GM18508 (cell line): ENCODE measurements around the gene ABCC1.

Source experiments
- ATAC-seq: cut with Tn5 transposase; IDR thresholded peaks from one replicate; pipeline ENCODE4 v1.9.1; 2021; ENCODE audit warnings: moderate number of reproducible peaks; ENCODE audit not compliant: insufficient read depth, unreplicated experiment

Gene ABCC1

DNA sequence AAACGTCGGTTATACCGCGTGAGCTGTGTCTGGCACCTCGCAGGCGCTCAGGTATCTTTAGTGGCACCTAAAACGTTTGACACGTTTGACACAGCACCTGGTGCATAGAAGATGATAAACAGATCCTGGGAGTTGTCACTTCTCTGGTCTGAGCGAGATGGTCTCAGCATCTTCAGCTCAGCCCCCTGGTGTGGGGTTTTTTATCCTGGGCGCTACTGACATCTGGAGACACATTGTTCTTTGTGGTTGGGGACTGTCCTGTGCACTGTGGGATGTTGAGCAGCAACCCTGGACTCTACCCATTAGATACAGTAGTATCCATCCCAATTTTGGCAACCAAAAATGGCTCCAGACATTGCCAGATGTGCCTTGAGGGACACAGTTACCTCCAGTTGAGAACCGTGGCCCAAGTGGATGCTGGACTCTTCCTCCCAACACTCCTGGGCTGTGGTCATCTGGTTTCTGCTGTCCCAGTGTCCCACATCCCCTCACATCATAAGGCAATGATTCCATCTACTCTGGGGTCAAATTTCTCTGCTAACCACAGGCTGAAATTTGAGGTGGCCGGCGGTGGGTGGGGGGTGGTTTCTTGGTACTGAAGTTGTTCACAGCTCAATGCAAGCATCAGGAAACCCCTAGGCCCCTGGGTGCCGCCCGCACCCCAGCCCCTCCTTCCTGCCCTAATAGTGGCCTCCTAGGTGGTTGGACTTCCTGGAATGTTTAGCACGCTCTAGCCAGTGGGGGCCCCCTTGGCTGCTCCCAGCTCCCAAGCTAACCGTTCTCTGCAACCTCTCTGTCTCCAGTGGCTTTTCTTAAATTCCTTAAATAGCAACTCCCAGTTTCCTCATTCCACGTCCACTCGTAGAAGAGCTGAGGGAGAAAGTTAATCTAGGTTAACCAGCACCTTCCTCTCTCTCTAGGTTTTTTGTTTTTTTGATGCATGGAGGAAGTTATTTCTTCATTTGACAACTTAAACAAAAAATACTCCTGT lies 124.8 kb downstream of the ABCC1 start:
- ATAC-seq = no peak

DNA sequence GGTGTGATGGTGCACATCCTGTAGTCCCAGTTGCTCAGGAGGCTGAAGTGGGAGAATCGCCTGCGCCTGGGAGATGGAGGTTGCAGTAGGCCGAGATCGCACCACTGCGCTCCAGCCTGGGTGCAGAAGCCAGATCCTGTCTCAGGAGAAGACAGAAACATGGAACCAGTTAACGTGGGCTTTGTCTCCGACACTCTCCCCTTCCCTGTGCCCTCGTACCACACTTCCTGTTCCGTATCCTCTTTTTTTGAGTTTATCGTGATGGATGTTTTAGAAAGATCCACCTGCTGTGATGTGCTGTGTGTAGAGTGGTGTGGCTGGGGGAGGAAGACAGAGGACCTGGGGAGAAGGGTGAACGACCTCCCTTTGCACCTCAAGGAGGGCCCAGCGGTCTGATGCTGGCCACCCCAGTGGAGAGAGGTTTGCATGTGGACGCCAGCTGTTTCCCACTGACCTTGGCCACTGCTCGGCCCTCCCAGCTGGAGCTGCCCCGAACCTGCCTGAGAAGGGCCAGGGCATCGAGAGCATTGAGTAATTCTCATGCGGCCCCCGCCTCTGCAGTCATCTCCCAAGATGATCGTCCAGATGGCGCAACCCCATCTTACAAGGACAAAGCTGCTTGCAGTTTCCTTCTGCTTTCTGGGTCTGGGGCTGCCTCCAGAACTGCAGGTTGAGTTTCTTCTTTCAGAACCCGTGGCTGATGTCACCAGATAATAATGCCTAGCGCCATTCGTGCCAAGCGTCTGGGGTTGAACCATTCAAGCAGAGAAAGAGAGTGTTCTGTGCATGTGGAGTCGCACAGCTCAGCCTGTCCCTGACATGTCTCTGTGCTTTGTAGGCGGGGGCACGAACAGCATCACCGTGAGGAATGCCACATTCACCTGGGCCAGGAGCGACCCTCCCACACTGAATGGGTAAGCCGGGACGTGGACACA lies 126.3 kb downstream of the ABCC1 start:
- ATAC-seq = no peak

DNA sequence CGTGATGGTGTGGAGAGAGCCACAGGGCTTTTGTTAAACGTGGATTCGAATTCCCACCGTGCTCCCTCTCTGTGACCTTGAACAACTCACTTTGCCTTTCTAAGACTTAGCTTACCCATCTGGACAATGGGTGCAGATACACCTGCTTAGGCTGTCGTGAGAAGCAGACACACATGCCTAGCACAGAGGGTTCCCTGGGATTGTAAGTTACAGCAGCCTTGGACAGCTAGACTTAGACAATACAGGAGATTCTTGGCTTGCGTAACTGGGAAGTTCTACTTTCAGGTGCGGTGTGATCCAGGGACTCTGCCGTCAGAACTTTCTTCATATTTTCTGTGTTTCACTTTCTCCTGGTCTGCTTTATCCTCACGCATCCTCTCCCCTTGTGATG lies 127.0 kb downstream of the ABCC1 start:
- no peak for ATAC-seq

DNA sequence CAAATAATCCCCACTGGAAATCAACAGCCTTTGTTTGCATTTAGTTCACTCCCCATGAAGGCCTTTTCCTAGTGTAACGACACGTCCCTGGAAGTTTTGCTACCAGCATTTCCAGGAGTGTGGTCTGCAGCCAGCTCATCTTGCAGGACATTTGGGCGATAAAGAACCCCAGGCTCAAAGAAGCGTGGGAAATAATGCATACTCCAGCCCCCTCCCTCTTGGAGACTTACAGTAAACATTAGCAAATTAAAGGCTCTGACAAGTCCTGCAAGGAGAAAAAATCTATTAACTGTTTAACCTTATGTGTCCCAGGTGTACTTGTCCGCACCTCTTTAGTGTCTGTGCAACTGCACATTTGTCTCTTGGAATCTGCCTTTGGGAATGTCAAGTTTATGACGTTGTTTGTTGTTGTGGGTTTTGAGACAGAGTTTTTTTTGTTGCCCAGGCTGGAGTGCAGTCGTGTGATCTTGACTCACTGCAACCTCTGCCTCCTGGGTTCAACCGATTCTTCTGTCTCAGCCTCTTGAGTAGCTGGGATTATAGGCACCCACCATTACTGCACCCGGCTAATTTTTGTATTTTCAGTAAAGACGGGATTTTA lies 131.1 kb downstream of the ABCC1 start:
- ATAC-seq = no peak

DNA sequence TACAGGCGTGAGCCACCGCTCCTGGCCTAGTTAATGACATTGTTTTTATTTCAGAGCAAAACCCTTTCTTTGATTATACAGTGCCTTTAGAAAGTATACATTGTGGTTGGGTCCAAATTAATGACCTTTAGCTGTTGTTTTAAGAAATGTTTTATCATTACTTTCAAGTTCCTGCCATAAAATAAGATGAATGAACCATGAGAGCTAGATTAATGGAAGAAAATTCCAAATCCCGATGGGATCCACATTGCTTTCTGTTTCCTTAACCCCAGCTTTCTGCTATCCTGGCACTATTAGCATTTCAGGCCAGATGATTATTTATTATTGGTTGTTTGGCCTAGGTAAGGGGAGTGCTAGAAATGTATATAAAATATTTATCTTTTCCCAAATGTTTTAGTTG lies 131.7 kb downstream of the ABCC1 start:
- no peak for ATAC-seq

DNA sequence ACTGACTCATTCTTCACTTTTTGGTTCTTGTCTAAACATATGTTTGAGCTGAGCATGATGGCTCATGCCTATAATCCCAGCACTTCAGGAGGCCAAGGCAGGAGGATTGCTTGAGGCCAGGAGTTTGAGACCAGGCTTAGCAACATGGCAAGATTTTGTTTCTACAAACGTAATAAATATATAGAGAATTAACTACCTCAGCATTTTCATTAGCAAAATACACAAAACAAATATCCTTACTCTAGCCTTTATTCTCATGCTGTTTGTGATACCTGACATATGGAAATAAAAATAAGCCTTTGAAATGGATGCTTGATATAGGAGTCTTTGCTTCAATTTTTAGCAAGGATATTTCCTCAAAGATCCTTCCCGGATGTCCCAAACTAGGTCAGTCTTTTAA lies 132.8 kb downstream of the ABCC1 start:
- ATAC-seq = no peak

DNA sequence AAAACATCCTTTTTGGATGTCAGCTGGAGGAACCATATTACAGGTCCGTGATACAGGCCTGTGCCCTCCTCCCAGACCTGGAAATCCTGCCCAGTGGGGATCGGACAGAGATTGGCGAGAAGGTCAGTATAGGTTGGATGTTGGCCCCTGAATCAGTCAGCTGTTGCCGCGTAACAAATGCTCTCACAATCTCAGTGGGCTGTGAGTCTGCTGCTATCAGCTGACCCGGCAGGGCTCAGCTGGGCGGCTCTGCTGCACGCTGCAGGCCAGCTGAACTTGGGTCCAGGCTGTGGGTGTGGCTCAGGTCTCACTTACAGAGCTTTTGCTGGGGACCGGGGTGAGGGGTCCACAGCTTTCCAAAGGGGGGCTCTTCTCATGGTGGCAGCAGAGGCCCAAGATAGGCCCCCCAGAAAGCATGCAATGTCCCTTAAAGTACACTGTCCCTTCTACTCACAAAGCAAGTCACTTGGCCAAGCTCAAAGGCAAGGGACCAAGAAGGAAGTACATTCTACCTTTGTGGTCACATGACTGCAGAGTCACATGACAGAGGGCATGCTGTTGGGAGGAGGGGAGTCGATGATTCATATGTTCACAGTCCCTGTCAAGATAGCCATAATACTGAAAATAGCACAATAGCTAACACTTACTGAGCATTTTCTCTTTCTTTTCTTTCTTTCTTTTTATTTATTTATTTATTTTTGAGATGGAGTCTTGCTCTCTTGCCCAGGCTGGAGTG lies 134.2 kb downstream of the ABCC1 start:
- no peak for ATAC-seq

DNA sequence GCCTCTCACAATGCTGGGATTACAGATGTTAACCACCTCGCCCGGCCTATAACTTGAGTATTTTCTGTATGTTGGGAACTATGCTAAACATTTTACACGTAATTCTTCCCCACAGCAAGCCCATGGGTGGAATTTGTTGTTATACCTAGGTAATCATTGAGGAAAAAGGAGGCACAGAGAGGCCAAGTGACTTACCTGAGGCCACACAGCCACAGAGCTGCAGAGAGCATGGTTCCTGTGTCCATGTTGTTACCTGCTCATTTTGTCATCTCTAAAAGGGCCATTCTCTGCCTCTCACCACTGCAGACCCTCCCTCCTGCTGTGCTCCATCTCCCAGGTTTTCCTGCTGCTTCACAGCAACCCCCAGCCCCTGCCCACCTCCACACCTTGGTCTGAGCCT lies 135.5 kb downstream of the ABCC1 start:
- ATAC-seq = no peak

DNA sequence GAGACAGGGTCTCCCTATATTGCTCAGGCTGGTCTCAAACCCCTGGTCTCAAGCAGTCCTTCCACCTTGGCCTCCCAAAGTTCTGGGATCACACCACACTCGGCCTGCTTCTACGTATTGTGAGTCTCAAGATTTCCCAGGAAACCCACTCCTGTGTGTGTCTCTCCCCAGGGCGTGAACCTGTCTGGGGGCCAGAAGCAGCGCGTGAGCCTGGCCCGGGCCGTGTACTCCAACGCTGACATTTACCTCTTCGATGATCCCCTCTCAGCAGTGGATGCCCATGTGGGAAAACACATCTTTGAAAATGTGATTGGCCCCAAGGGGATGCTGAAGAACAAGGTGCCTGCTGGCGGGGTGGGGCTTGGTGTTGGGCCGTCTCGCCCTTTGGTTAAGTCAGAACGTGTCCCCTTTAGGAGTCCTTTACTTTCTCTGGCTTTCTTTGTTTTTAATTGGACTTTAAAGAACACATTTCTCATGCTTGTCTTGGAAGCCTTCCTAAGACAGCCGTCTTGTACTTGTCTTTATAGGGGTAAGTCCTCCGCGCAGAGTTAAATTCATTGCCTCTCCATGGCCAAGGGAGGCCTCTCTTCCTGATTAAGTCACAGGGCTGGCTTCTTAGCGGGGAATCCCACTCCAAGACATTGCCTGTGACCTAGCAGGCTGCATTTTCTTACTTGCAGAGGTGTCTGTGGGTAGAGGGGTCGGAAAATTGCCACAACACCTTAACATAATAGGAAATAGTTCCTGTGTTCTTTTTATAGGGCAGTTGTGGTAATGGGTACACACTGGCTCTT lies 137.4 kb downstream of the ABCC1 start:
- no peak for ATAC-seq

DNA sequence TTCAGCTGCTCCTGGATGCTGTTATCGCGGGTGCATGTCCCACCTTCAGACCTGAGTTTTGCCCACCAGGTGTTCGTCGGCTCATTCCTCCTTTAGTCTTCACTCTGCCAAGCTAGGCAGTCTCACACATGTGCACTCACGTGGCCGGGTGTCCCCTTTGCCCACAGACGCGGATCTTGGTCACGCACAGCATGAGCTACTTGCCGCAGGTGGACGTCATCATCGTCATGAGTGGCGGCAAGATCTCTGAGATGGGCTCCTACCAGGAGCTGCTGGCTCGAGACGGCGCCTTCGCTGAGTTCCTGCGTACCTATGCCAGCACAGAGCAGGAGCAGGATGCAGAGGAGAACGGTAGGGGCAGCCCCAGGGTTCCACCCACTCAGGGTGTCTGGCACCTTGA lies 140.8 kb downstream of the ABCC1 start:
- no peak for ATAC-seq

DNA sequence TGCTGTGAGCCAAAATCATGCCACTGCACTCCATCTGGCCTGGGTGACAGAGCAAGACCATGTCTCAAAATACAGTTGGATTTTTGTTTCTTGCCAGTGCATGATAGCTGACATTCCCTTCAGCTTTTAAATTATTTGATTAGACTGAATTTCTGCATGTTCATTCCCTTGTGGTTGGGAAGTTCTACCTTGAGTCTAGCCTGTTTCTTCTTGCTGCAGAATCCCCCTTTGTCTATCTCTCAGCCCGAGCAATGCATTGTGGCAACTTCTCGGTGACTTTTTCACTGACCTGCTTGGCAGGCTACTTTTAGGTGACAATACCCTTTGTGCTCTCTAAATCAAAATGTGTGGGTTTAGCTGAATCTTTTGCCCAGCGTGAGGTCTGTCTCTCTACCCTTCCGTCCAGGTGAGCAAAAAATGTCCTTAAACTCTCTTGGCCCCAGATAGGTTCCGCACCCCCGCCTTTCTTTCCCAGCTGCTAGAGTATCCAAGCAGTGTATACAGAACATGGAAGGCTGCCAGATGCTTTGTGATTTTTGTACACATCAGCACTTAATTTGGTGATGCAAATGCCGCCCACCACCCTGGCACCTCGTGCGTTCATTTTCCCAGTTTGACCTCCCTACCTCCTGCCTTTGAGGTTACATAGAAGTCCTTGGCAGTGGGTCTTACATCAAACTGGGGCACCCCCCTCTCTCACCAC lies 143.7 kb downstream of the ABCC1 start:
- no peak for ATAC-seq

DNA sequence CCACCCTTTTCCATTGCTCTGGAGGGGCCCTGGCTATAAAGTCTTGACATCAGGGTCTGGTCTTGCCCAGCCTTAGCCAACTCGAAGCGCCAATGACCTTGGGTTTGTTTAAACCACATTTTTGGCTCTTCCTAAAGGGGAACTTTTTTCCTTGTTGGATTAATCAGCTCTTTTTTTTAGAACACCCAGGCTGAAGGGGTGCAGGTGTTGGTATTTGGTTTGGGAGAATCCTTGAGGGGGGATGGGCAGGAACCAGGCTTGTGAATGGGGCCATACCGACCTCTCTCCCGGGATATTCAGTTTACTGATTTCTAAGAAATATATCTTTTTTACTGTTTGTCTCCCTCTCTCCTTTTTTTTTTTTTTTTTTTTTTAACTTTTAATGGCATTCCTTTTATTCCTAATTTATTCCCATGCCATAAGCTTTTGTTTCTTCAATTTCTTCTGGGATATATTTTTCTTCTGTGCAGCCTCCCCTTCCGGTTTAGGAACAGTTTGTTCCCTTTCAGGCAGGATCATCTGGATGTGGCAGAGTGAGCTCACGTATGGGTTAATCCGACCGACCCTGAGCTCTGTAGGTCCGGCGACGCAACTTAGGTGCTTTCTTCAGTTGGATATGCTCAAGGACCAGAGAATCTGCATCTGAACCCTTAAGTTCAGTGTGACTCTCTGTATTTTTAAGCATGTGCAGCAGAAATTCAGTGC lies 144.4 kb downstream of the ABCC1 start:
- ATAC-seq = no peak

DNA sequence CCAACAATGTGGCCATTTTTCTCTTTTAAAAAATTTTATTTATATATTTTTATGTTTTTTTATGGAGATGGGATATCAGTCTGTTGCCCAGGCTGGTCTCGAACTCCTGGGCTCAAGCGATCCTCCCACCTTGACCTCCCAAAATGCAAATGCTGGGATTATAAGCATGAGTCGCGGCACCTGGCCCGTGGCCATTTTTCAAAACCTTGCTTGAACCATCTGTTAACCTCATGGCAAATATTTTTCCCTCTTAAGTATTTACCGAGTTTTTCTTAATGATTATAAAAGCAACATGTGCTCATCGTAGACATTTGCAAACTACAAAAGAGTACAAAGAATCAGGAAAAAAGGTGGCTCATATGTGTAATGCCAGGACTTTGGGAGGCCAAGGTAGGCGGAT lies 146.2 kb downstream of the ABCC1 start:
- ATAC-seq = no peak

DNA sequence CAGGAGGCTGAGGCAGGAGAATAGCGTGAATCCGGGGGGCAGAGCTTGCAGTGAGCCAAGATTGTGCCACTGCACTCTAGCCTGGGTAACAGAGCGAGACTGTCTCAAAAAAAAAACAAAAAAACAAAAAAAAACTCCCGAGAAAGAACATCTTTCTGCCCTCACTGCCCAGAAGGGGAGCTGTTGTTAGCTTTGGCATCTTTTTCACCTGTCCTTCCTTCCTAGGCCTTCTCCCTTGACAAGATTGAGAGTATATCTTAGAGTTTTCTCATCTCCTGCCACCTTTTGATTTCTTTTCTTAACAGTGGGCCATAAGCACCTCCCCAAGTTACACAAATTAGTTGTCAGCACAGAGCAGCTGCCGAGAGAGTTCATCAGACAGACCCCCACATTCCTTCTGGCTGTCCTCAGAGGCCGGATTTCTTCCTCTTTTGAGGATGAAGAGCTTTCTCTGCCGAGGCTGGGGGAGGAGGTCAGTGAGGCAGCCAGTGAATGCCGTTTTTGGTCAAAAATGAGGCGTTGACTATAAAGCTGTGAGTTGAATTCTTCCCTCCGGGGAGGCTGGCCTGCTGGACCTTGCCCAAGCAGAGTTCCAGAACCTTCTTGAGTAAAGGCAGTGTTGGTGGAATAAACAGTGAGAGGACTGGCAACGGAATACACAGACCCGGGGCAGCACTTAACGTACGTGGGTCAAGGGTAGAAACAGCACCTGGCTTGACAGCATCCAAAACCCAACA lies 146.9 kb downstream of the ABCC1 start:
- ATAC-seq = no peak

DNA sequence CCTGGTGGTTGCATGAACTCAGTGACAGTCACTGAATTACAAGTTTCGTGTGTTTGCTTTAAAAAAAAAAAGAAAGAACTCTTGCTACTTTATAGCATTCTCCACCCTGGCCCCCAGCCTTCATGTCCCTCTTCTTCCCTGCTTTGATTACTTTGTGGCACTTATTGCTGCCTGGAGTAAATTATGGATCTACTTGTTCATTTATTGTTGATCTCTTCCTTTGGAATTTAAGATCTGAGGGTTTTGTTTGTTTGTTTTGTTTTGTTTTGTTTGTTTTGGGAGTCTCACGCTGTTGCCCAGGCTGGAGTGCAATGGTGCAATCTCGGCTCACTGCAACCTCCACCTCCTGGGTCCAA lies 147.4 kb downstream of the ABCC1 start:
- no peak for ATAC-seq

DNA sequence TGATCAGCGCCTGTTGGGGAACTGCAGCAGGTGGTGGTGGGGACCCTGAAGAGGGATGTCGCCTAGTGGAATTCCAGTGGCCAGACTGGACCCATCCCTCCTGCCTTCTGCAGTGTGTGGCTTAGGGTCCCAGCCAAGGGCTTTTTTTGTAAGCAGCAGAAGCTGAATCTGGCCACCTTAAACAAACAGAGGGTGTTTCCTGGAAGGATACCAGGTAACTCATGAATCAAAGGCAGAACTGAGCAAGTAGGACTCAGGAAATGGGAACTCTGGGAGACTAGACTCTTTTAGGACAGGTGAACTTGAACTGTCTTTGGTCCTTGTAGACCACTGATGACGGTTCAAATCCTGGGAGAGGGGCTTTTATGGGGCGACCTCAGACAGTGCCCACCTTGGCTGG lies 149.9 kb downstream of the ABCC1 start:
- no peak for ATAC-seq

DNA sequence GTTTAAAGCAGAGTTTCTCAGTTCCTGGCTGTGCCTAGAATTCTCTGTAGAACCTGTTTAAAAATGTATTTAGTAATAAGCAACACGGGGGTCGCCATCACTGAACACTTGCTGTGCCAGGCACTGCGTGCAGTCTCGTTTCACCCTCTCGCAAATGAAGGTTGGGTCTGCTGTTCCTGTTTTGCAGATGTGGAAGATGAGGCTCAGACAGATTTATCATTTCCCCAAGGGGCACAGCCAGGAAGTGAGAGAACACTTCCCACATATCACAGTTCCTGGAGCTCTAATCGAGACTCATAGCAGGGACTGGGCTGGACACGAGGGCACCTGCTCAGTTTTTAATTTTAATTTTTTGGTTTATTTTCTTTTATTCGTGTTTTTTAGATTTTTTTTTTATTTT lies 151.2 kb downstream of the ABCC1 start:
- ATAC-seq = no peak

DNA sequence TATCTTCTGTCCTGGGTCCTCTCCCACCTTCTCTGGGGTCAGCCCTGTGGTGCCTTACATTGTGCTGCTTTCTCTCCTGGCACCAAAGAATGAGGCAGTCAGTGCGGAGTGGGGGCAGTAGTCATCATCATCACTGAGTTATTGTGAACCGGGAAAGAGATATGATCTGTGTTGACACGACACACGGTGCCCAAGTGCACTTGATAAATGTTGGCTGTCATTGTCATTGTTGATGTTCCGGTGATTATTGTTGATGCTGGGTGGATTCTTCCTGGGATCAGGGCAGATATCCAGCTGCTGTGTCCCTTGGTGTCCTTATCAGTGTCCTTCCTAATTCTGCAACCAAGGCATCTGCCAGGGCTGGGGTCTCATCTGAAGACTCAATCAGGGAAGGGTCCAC lies 152.2 kb downstream of the ABCC1 start:
- ATAC-seq = no peak
